ENCODE data around the gene TRAK2.
"Not testable (repeated sequence)": the region's sequence is repeated elsewhere in the genome, so short reads cannot be mapped to it uniquely, and the experiment has no call there.

TRAK2 gene

GRCh38 chr2:201451292-201452057 is at the start of gene TRAK2, which contains the start of gene STRADB:
TSS of gene TRAK2 (minus strand) at chr2:201451458. CDS start at chr2:201420507, 30,951 bp downstream.
TSS of gene STRADB (plus strand) at chr2:201451740. CDS start at chr2:201454841, 3,101 bp downstream.
- DNase-seq, result peak; percentile 94 to 96

- no peak for DNase-seq
These were observed 49.3 kb upstream of the TRAK2 start for GRCh38 chr2:201500534-201500933.

DNA sequence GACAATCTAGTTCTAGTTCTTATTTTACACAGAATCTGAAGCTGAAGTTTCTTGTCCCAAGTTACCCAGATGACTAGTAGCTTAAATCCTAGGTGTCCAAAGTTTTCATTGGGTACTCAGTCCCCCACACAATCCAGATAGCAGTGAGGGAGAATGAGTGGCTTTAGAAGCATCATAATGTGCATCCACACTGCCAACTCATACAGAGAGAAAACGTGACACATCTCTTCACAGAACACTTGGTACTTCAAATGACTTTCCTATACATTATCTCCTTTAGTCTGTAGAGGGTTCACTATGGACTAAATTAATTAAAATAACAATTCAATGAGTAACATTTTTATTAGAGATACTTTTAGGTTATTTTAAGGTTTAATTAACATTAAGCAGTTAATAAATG is 45.5 kb upstream of the TRAK2 start:
- DNase-seq, result no peak

DNA sequence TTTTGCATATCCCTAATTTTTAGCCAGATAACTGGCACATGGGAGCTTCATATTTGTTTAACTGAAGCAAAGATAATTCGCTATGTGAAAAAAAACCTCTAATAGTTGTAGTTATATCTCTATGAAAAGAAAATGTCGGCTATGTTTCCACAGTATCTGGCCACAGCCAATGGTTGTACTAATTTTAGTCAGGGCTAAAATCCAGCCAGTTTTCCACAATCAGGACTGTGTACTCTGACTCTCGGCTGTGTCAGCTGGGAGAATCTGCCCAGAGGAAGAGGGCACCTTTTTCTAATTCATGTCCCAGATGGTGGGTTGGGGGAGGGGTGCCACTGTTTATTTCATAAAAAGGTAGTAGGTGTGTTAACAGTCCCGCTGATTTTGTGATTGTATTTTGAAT is 39.0 kb upstream of the TRAK2 start:
- no peak for DNase-seq

GRCh38 chr2:201484805-201485204 is 33.5 kb upstream of the TRAK2 start:
- DNase-seq, result no peak

DNA sequence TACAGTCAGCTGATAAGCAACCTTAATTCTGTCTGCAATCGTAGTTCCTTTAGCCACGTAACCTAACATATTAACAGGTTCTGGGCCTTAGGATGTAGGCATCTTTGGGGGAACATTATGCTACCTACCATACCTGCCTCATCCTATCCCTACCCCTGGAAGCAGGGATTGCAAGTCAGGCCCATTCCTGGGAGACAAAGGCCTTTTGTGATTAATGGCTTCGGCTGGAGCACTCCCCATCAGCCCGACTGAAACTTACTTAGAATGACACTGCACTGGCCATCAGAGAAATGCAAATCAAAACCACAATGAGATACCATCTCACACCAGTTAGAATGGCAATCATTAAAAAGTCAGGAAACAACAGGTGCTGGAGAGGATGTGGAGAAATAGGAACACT is 32.5 kb upstream of the TRAK2 start:
- not testable (repeated sequence) for DNase-seq

GRCh38 chr2:201483342-201483741 is 32.1 kb upstream of the TRAK2 start:
- no peak for DNase-seq

DNA sequence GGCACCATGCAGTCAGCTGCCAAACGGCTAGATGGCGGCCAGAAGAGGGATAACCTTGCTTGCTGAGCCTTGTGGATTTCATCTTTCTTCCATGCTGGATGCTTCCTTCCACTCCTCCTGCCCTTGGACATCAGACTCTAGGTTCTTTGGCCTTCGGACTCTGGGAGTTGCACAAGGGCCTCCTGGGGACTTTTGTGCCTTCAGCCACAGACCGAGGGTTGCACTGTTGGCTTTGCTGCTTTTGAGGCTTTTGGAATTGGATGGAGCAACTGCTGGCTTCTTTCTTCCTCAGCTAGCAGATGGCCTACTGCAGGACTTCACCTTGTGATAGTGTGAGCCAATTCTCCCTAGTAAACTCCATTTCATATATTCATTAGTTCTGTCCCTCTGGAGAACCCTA is 31.3 kb upstream of the TRAK2 start:
- no peak for DNase-seq

- no peak for DNase-seq
These were observed 21.2 kb upstream of the TRAK2 start for GRCh38 chr2:201472411-201472810.

DNA sequence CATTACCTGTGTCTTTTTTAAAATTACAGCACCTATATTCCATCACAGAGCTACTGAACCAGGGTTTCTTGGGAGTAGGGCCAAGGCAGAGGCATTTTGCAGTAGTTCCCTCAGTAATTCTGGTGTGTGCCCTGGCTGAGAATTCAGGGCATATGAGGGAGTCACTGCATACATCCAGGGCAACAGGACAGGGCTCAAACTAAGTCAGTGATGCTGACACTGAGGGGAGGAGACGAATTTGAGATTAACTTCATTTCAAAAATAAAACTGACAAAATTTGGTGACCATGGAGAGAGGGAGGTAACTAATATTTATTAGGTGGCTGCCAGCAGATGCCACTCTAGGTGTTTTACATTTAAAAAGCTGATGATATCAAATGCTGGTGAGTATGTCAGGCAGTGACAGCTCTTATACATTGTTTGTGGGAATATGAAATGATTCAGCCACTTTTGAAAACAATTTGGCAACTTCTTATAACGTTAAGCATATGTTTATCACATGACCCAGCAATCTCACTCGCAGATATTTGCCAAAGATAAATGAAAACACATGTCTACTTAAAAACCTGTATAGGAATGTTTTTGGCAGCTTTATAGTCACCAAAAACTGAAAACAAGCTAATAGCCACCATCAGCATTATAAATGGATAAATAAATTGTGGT is 20.6 kb upstream of the TRAK2 start:
- no peak for DNase-seq

DNA sequence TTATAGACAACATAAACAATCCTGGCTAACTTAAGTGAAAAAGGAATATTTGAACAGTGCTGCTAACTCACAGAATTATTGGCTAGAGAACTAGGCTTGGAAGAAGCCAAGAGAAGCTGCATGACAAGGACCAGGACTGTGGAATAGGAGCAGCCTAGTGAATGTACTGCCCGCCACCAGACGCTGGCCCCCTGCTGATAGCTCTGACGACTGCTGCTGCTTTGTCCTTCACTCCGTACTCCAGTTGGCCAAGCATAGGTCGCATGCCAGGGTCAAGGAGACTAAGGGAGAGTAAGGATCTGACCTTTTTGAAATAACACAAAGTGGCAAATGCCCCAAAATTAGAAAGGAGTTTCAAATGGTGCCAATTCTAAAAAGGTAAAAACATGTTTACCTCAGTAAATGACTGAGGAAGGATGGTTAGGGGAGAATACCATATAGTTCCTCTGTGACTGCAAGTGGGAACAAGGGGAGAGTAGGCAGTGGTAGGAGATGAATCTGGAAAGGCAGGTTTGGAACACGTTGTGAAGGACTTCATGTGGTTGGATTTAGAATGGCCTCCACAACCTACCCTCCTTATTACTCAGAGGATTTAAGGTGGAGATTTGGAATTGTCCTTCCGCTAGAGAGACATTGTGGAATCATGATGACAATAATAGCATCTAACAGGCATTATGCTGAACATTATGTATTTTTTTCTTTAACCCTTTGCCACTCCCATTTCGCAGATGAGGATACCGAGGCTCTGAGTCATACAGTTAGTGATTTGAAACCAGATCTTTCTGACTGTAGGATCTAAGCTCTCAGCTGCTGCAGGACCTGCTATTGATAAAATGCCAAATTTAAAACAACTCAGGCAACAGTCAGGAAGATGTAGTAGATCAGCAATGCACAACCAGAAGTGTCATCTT is 19.8 kb upstream of the TRAK2 start:
- DNase-seq, result no peak

DNA sequence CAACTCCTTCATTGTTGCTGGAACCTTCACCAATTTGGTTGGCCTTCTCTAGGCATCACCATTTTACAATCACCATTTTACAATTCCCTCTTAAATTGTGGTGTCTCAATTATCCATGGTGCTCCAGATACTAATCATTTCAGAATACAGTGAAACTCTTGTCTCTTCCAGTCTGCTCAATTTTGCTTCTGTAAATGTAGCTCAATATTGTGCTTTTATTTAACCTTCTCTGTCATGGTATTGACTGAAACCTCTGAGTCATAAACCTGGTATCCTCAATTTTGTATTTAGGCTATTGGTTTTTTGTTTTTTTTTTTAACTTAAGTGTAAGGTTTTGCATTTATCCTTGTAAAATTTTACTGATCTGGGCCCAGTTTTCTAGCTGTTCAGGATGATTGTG is 16.4 kb upstream of the TRAK2 start:
- no peak for DNase-seq

DNA sequence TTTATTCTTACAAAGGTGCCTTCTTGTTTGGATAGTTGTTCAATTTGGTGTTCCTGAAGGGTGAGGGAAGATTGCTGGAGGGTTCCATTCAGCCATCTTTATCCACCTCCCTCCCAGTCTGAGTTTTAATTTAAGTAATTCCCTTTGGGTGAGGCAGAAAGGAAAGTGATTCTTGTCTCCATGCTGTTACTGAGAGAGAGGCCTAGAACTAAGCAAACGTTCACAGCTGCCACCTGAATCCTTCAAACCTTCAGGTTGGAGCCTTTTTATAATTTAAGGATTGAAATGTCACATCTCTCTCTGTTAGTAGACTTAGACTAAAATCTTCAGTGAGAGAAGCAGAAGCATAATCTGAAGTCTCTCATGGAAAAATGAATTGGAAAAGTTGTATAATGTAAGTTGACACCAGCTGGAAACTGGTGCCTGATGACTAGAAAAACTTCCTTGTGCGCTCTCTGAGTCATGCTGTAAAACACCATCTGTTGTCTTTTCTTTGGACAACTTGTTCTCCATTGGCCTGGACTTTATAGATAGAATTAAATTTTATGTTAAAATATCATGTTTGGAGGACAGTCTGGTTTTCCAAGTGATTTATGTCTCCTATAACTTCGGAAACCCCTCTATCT is 14.9 kb upstream of the TRAK2 start:
- DNase-seq, result no peak

DNA sequence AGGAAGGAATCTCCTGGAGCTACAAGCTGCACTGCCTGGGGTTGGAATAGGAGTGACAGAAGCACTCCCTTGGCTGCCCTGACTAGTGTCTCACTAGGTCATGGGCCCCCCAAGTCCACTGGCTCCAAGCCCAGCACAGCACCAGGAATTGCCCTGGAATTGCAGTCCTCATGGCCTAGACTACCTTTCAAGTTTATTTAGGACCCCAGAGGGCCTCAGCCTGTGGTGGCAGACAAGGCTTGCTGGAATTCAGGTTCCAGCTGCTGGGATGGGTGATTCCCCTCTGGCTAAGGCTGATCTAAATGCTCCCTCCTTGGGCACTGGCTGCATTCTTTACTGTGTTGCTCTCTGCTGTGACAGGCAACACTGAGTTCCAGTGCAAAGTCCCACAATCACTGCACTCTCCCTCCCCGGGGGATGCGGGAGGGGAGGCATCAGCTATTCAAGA is 14.3 kb upstream of the TRAK2 start:
- DNase-seq, result no peak

GRCh38 chr2:201464547-201464946 is 13.3 kb upstream of the TRAK2 start:
- no peak for DNase-seq

DNA sequence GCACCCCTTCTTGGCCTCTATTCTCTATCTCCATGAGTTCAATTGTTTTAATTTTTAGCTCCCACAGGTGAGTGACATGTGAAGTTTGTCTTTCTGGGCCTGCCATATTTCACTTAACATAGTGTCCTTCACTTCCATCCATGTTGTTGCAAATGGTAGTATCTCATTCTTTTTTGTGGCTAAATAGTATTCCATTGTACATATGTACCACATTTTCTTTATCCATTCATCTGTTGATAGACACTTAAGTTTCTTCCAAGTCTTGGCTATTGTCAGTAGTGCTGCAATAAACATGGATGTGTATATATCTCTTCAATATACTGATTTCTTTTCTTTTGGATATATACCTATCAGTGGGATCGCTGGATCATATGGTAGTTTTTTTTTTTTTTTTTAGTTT is 9.3 kb upstream of the TRAK2 start:
- DNase-seq, result no peak

DNA sequence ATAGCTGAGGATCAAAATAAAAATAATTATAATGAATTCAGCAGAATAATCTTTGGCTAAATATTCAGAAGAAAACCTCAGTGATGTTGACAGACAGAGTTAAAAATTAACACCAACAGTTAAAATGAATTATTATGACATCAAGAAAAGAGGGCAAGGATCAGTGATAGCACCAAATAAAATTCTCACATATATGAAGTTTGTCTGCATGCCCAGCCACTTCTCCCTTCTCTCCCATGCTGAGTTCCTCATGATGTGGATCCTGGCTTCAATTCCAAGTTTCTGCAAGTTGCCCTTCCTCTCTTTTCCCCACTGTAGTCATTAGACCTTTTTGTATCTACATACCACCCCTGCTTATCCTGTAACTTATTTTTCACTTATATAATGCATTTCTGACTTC is 7.1 kb upstream of the TRAK2 start:
- DNase-seq, result no peak

DNA sequence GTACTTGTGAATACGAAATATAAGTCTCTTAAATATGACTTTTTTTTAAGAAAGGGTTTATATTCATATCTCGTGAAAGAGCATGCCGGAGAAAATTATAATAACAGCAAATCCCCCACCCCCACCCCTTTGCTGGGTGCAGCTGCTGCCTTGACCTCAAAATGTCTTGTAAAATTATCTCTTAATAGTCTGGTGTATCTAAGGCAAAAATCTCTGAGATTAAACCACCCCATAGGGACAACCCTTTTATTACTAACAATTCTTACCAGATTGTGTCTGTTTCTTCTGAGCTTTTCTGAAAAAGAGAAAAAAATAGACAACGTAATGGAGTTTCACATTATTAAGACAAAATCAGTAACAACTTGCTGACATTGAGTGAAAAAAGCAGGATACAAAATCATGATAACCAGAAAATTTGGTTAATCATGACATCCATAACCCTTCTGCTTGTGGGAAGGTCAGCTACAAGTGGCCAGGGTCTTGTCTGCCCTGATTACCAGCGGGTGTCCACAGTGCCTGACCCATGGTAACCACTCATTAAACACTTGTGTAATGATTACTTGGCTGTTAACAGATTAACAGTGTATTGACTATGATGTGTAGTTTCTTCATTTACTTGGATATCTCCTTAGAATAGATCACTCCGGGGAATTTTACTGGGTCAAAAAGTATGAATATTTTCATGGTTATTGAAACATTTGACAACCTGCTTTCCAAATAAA is 1.8 kb upstream of the TRAK2 start:
- DNase-seq, result no peak

GRCh38 chr2:201452058-201452921 is 1.0 kb upstream of the TRAK2 start:
- no peak for DNase-seq

GRCh38 chr2:201450954-201451291 is 335 bp downstream of the TRAK2 start:
- no peak for DNase-seq

- DNase-seq, result peak; percentile 26 to 32
These were observed 2.6 kb downstream of the TRAK2 start for GRCh38 chr2:201448701-201449100.

Measured in activated T-cell treated with anti-CD3 and anti-CD28 coated beads, Interleukin-2, amount 50 U/mL, for 48 hours (primary cell).